Naive B cell (primary cell): ENCODE data around the gene GDF7. TPM values are rescaled to one million over a fixed set of nuclear protein-coding genes. Genes with fewer than 3 reads are reported as not detected.

Source experiments
- ATAC-seq, 2 donors: fragments of 150-1000 bp; cut with Tn5 transposase; 2 replicates each; pipeline ENCODE4 v1.10.0; 2021; ENCODE audit warnings: low read depth in 2 of 2, mild to moderate bottlenecking in 2 of 2, moderate library complexity in 2 of 2
- DNase-seq: peaks from one replicate; pipeline ENCODE4 v3.0.0; 2022
- H3K27ac Mint-ChIP-seq, 6 donors: one replicate each; pipeline ENCODE4 v1.8.0; 2020 to 2022; ENCODE audit warnings: mild to moderate bottlenecking in 6 of 6, mixed read lengths in 6 of 6, moderate library complexity in 5 of 6, inconsistent platforms in 2 of 6
- H3K27me3 Mint-ChIP-seq, 3 donors: one replicate each; pipeline ENCODE4 v1.8.0; 2021 to 2022; ENCODE audit warnings: mixed read lengths in 3 of 3, mild to moderate bottlenecking in 1 of 3
- H3K36me3 Mint-ChIP-seq, 2 donors: one replicate each; pipeline ENCODE4 v1.8.0; 2020 to 2022; ENCODE audit warnings: mixed read lengths in 2 of 2, inconsistent platforms in 1 of 2, mild to moderate bottlenecking in 1 of 2
- H3K4me1 Mint-ChIP-seq, 3 donors: one replicate each; pipeline ENCODE4 v1.8.0; 2020 to 2022; ENCODE audit warnings: mixed read lengths in 3 of 3, inconsistent platforms in 1 of 3, mild to moderate bottlenecking in 1 of 3, moderate library complexity in 1 of 3
- H3K4me3 Mint-ChIP-seq, 8 donors: one replicate each; pipeline ENCODE4 v1.8.0; 2020 to 2022; ENCODE audit warnings: mild to moderate bottlenecking in 8 of 8, mixed read lengths in 8 of 8, moderate library complexity in 8 of 8, inconsistent platforms in 2 of 8
- H3K9me3 Mint-ChIP-seq, 7 donors: one replicate each; pipeline ENCODE4 v1.8.0; 2020 to 2022; ENCODE audit warnings: mixed read lengths in 7 of 7, mild to moderate bottlenecking in 5 of 7, inconsistent platforms in 2 of 7, moderate library complexity in 1 of 7
- polyA plus RNA-seq, 6 donors: library from polyadenylated mRNA; unstranded; fragments of 300-500 nt; fragmentation: Illumina TruSeq; gene quantifications; one replicate each; pipeline ENCODE4 v1.2.3, GENCODE V29; 2021; ENCODE audit warnings: low read depth in 6 of 6

The GDF7 gene
- polyA plus RNA-seq, 6 donors from 2014 or later: 0.17 to 0.77 (median 0.34) TPM; not detected in 1

DNA sequence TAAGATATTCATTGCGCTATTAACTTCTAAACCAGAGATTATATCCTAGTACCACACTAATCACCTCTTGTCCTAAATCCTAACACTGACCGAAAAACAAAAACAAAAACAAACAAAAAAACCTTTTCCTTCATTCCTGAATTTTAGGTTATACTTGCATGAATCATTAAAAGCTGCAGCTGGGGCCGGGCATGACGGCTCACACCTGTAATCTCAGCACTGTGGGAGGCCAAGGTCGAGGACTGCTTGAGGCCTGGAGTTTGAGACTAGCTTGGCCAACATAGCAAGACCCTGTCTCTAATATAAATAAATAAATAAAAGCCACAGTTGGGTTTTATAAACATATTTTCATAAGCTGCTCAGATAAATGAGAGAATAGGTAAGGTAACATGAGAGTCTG, 60.0 kb downstream of the GDF7 start:
- no peak overlapping the region for H3K27ac Mint-ChIP-seq
- no peak for ATAC-seq
- DNase-seq: no peak
- H3K9me3 Mint-ChIP-seq: peaks cover 0 to 4% (median 0%) of the 10 kb centered on the region in 7 donors
- H3K4me1 Mint-ChIP-seq: peaks cover 0 to 13% (median 4%) of the 10 kb centered on the region in 3 donors
- H3K4me3 Mint-ChIP-seq: no peak overlapping the region
- H3K36me3 Mint-ChIP-seq: peaks cover 9 to 15% of the 10 kb centered on the region in 2 donors
- H3K27me3 Mint-ChIP-seq: no peaks in the 10 kb centered on the region

- ATAC-seq (no peak), DNase-seq (no peak)
- H3K9me3 Mint-ChIP-seq: no peaks in the 10 kb centered on the region
- H3K4me1 Mint-ChIP-seq: peaks cover 0 to 13% (median 4%) of the 10 kb centered on the region in 3 donors
- H3K27me3 Mint-ChIP-seq: no peaks in the 10 kb centered on the region
- peaks cover 12 to 15% of the 10 kb centered on the region in 2 donors for H3K36me3 Mint-ChIP-seq
- H3K4me3 Mint-ChIP-seq: no peak overlapping the region
- peak overlapping the region in 3 of 6 donors; percentile 9 to 41 (median 38) for H3K27ac Mint-ChIP-seq
Measured at GRCh38 chr2:20728114-20728758, 61.3 kb downstream of the GDF7 start.

Other genes starting within 250 kb of the GDF7 start
- gene RHOB, start 220.1 kb upstream of the GDF7 start, polyA plus RNA-seq: 10 to 100 TPM; 10.3 to 68.9 (median 23.8) TPM
- 10 to 100 TPM; 10.8 to 23.3 (median 16.0) TPM for gene HS1BP3, start 16.0 kb upstream of the GDF7 start, polyA plus RNA-seq
- gene LDAH, start 156.0 kb downstream of the GDF7 start, polyA plus RNA-seq: 10 to 100 TPM in 3 of 6 donors, 1 to 10 TPM in 3; 7.2 to 12.8 (median 9.9) TPM